SH-SY5Y (cell line): ENCODE measurements around the gene PTMS.

ENCODE experiments used
- GATA2 ChIP-seq: IDR thresholded peaks from 2 replicates; pipeline ENCODE4 v1.6.1; 2011; ENCODE audit warnings: mild to moderate bottlenecking, low read depth, low read length
- GATA3 ChIP-seq: IDR thresholded peaks from 2 replicates; pipeline ENCODE4 v1.6.1; 2011; ENCODE audit warnings: low read depth, mild to moderate bottlenecking, low read length, moderate library complexity

PTMS gene

GRCh38 chr12:6817662-6818157, 51.5 kb downstream of the PTMS start:
- no peak for TF ChIP-seq GATA2
- TF ChIP-seq GATA3 = no peak

- TF ChIP-seq GATA2 (no peak), GATA3 (no peak)
Observed at GRCh38 chr12:6818222-6818621, 52.1 kb downstream of the PTMS start.

DNA sequence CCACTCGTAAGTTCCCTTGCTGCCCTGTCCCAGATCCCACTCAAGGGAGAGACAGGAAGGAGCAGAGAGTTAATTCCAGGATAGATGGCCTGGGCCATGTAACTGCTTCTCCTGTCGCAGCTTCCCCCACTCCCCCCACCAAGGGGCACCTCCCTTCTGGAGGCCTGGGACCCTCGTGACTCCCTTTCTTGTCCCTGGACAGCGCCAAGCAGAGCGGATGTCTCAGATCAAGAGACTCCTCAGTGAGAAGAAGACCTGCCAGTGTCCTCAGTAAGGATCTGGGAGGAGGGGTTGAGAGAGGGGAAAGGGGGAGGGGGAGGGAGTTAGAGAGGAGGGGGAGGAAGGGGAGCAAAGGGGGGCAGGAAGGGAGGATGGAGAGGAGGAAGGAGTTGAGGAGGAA, 52.5 kb downstream of the PTMS start:
- TF ChIP-seq GATA3 (no peak), GATA2 (no peak)

GRCh38 chr12:6819106-6820030, 53.2 kb downstream of the PTMS start:
- TF ChIP-seq GATA2 (no peak), GATA3 (no peak)

DNA sequence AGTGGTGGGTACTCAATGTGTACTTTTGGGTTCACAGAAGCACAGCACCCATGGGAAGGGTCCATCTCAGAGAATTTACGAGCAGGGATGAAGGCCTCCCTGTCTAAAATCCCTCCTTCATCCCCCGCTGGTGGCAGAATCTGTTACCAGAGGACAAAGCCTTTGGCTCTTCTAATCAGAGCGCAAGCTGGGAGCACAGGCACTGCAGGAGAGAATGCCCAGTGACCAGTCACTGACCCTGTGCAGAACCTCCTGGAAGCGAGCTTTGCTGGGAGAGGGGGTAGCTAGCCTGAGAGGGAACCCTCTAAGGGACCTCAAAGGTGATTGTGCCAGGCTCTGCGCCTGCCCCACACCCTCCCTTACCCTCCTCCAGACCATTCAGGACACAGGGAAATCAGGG, 54.0 kb downstream of the PTMS start:
- TF ChIP-seq GATA3 (no peak), GATA2 (no peak)
